Endometrial microvascular endothelial cells (primary cell): ENCODE results near the gene GJD3. TPM values are rescaled to one million over a fixed set of nuclear protein-coding genes. Genes with fewer than 3 reads are reported as not detected.

Experiments
- in situ Hi-C: cut with HindIII; loops from 2 replicates; pipeline ENCODE4 v1.10.0; 2017; ENCODE audit warnings: low sequenced_read_pairs, low pct_unique_long_range_greater_than_20kb; ENCODE audit errors: inconsistent ontology term
- total RNA-seq: library from RNA; depleted of rRNA; stranded (reverse); fragments of >200 nt; gene quantifications from one replicate; pipeline ENCODE4 v1.2.3, GENCODE V29; 2015; ENCODE audit errors: inconsistent ontology term

The GJD3 gene
- total RNA-seq, 1 donor from 2014 or later: not detected

DNA sequence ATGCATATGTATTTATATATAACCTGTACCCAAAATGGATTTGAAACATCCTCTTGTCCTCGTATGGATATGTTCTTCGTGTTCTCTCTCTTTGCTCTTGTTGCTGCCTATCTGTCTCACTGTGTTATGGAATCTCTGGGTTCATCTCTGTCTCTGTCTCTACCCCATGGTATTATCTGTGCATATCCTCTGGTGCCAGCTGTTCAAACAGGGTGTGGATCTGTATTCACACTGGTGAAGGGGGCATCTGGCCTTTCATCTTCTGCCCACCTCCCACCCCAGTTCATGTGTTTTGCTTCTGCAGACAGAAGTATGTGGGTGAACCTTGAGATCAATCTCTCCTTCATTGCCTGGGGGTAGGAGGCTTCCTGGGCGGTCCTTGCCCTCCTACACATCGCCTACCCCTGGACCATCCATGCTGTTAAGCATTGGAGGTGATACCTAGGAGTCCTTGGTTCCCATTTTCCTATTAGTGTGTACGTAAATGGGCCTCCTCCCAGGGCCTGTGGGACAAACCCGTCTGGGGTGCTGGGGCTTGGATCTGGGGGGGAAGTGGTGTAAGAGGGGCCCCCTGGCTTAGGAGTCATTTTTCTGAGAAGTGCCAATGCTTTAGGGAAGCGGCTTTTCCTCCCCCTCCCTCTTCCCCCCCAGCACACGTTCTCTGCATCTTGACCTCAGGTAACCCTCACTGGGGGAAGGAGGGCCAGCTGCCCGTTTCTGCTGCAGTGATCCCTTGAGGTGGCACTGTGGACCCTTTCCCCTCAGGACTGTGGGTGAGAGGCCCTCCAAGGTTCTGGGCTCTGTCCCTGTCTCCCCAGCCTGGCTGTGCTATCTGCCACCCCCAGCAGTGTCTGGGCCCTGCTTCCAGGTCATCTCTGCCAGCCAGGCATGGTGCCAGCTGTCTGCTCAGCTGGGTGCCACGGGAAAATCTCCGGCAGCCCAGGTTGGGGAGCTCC is 34.4 kb downstream of the GJD3 start:
- in situ Hi-C loops: no loop called here

DNA sequence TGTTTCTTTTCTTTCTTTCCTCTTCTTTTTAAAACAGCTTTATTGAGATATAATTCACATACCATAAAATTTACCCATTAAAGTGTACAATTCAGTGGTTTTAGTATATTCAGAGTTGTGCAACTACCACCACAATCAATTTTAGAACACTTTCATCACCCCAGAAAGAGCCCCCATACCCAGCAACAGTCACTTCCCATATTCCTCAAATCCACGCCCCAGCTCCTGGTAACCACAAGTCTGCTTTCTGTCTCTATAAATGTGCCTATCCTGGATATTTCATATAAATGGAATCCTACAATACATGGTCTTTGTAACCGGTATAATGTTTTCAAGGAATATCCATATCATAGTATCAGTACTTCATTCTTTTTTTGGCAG is 36.2 kb downstream of the GJD3 start:
- in situ Hi-C loops: no loop called here

DNA sequence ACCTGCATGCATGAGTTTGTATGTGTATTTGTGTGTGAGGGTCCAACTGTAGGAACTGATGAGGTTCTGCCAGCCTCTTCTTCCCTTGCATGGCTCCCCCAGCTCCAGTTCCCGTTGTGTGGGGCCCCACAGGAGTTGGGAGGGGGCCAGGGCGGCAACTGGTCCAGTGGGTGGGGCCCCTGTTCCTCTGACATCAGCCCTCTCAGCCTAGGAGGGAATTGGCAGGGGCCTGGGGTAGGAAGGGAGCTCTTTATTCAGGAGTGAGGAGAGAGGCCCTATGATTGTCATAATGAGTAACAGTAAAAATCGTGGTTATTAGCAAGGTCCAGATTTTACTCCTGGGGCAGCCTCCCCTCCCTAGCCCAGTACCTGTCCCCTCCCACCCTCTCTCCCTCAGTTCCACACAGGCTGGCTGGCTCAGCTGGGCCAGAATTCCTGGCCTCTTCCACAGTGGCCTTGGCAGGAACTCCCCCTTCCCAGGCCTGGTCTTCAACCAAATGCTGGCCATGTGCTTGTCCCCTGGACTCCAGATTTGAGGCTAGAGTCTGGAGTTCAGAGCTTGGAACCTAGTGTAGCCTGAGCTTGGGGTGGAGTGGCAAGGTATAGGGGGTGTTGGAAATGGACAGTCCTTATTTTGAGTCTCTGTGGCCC is 36.7 kb downstream of the GJD3 start:
- in situ Hi-C loops: no loop called here

DNA sequence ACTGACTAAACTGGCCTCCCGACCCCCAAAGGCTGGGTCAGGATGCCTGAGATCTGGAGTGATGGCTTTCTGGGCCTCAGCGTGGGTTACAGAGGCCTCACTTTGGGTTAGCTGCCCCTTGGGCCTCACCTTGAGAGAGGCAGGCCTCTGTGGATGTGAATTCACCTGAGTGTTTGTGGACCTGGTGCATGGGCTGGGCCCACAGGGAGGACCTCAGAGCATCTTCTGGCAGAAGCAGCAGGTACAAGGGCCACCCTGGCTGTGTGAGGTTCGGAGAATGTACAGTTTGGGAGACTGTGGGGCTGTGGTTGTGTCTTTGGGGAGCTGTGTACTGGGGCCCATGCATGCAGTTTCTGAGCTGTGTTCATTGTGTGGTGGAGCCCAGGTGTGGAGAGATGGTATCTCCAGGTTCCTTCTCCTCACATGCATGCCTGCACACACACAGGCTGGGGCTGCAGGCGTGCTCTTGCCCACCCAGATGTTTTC is 37.2 kb downstream of the GJD3 start:
- in situ Hi-C loops: no loop called here

DNA sequence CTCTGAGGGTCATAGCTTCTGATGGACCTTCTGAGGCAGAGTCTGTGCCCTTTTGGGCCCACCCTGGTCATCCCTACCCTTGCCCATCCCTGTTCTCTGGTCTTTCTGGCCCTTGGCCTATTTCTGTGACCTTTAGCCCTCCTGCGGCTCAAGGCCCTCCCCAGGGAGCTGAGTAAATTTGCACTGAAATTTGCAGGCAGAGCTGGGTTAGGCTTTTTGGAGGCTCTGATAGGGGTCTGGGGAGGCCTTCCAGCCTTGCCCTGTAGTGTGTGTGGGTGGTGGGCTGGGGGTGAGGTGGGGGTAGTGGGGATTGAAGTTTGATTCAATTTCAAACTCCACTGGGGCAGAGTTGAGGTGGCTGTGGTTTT is 37.7 kb downstream of the GJD3 start:
- in situ Hi-C loops: no loop called here

DNA sequence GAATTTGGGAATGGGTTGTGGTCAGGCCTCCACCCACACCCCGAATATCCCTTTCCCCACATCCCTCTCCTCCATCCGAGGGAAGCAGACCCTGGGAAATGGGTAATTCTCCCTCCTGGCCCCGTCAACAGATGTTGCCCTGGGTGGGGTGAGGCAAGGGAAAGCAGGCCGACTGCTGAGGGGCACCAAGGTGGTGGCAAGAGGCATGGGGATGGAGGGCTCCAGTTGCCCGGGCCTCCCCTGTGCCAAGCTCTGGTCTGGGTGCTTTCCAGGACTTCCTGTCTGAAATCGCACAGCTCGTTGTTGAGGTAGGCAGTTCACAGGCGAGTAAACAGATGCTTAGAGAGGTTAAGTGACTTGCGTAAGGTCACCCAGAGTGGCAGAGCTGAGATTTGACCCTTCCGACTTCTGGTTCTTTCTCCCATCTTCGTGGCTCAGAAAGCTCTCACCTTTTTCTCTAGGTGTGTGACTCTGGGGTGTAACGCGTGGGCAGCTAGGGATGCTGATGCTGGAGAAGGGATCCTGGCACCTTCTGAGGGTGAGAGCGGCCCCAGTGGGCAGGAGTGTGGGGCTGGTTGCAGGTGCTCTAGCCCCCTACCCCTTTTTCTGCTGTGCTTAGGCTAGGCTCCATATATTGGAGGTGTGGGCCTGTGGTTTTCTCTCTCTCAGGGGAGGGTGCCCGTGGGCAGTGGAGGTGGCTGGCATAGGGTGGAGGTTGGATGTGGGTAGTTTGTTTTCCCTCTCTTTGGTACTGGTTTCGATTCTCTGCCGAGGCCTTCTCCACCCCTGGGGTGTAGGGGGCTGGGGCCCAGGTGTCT is 38.3 kb downstream of the GJD3 start:
- in situ Hi-C loops: no loop called here

DNA sequence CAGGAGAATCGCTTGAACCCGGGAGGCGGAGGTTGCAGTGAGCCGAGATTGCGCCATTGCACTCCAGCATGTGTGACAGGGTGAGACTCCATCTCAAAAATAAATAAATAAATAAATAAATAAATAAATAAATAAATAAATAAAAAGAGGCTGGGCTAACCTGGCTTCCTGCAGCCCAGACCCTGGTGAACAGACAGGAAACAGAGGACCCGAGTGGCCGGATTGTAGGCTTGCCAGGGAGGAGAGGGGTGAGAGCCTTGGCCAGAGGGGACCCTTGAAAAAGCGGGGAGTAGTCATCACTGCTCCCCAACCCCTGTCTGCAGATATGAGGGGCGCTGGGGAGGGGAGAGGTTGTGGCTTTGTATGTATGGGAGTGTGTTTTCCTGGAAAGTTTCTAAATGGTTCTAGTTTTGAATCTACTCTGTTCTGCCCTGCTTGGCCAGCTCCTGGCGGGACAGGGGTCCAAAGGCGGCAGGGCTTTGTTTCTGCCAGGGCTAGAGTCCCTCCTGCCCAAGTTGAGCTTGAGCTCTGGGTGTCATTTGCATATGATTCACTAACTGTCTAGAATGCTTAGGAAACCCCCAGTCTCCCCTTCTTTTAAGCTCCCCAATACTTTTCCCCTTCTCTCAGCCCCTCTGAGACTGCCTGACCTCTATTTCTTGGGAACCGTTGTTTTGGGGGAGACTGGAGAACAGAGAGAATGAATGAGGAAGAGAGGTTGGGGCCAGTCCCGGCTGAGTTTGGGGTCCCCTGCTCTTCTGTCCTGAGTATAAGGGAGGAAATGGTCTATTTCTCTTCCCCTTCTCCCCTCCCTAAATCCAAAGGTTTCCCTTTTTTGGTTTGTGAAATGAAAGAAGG is 39.2 kb downstream of the GJD3 start:
- in situ Hi-C loops: no loop called here

DNA sequence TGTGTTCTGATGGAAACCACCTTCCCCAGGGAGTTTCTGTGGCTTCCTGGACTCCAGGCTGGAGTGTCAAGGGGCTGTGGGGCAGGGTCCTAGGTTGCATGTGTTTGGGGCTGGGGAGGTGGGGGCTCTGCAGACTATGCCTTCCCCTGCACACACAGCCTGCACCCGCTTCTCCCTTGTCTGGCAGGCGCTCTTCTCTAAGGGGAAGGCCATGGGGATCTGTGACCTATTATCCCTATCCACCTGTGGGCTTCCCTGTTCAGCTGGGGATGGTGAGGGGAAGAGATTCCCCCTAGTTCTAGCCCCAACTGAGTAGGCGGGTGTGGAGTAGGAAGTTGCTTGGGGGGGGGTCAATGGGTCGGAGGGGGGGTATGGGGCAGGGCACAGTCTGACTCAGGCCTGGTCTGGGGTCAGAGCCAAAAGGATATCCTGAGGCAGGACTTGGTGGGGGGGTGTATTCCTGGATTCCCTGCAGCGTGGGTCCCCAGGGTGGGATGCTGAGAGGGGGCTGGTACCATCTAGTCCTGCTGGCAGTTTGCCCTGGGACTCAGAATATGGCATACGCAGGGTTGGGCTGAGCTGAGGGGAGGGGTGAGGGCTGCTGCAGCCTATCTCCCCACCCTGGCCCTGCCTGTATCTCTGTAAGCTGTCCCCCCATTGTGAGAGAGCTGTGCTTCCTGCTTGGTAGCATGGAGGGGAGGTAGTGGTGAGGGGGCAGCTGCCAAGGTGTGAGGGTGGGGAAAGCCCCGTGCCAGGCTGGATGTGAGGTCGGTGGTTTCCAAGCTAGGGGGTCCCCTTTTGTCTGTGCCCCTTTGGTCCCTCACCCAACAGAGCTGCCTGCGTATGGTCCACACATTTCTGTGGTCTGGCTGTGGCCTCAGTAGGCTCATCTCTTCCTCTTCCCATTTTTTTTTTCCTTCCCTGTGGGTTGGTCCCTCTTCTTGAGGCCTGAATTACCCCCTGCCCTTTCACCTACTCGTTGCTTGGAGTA is 40.9 kb downstream of the GJD3 start:
- in situ Hi-C loops: no loop called here

DNA sequence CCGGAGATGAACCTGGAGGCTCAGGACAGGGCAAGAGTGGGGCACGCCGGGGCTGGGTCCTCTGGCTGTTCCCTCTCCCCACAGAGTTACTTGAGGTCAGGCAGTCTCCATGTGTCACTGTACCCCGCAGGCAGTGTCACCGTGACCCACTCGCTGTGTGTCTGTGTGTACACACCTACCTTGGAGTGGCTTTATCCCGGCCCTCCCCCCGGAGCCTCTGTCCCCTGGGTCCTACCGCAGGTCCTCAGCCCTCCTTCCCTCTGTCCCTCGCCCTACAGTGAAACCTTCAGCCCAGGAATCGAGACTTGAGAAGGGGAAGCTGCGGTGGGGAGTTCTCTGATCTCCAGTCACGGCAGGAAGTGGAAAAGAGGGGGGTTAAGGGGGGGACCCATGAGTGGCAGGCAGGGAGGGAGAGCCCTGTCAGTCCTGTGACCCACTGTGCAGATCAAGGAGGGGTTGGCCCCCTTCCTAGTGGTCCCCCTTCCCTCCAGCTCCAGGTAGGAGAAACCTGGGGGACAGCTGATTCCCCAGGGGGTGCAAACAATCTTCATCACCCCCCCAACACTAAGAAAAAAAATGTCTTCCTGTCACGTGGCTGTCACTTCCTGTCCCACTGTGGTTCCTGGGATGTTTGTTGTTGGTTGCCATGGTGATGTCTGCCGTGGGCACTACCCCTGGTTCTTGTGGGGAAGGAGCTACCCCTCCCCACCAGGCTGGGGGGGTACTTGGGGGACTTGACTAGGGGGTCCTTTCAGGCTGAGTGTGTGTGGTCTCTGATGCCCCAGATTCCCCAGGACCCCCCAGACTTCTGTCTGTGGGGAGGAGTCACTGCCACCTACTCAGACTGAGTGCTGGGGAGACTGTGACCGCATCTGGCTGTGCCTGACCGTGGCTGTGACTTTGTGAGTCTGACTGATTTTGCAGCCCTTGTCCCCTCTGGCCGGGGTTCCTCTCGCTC is 41.9 kb downstream of the GJD3 start:
- in situ Hi-C loops: no loop called here

DNA sequence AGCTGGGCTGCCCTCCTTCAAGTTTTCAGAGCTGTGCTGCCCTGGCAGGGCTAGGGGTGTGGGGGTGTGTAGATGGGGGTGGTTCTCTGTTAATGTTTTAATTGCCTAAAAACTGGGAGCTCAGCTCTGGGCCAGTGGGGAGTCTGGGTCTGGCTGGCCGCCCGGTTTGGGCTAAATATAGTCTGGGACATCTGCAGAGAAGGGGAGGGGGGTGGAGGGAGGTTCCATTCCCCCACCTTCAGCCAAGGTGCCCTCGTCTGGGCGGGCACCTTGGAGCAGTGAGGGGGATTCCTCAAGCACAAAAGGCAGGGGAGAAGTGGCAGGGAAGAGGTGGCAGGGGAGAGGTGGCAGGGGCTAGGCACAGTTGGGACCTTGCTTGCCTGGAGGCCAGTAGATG is 42.6 kb downstream of the GJD3 start:
- in situ Hi-C loops: no loop called here

DNA sequence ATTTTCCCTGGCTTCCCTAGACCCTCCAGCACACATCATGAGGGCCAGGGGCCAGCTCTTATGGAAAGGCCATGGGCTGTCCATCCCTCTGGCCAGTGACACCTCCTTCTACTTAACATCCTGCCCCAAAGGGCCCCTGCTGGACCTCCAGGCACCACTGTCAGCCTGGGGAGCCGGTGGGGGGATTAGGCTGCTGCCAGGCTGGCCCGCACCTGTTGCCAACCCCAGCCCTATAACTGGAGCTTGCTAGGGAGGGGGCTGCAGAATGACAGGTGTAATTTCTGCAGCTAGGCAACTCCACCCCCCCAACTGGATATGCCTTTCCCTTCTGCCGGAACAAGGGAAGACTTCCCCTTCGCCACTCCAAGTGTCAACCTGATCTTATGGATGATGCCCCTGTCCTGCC is 43.0 kb downstream of the GJD3 start:
- in situ Hi-C loops: no loop called here

DNA sequence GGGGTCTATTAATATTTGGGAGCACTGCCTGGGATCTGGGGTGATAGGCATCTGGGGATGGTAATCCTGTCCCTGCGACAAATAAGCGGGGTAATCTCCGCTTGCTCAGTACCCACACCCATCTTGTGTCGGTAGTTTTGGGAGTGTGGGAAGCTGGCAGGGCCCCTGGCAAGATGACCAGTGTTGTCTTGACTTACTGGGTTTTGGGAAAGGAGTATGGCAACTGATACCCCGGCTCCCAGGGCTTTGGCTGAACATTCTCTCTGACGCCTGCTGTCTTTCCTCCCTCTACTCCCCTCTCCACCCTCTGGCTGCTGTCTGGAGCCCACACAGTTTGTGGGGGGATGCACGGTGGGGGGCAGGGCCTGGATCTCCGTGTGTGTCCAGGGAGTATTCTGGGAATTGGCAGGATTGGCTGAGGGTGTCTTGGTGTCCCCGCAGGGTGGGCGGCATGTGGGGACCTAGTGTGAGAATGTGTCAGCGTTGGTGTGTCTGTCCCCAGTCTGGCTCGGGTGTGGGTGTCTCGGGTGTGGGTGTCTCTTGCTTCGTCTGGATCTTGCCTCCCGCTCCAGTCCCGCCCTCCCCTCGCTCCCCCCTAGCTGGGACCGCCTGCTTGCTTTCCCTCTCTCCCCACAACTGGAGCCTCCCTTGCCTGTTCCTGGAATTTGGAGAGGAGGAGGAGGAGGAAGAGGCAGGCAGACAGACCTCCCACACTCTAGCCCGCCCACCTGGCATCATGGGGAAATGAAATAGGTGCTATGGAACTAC is 43.6 kb downstream of the GJD3 start:
- in situ Hi-C loops: no loop called here

DNA sequence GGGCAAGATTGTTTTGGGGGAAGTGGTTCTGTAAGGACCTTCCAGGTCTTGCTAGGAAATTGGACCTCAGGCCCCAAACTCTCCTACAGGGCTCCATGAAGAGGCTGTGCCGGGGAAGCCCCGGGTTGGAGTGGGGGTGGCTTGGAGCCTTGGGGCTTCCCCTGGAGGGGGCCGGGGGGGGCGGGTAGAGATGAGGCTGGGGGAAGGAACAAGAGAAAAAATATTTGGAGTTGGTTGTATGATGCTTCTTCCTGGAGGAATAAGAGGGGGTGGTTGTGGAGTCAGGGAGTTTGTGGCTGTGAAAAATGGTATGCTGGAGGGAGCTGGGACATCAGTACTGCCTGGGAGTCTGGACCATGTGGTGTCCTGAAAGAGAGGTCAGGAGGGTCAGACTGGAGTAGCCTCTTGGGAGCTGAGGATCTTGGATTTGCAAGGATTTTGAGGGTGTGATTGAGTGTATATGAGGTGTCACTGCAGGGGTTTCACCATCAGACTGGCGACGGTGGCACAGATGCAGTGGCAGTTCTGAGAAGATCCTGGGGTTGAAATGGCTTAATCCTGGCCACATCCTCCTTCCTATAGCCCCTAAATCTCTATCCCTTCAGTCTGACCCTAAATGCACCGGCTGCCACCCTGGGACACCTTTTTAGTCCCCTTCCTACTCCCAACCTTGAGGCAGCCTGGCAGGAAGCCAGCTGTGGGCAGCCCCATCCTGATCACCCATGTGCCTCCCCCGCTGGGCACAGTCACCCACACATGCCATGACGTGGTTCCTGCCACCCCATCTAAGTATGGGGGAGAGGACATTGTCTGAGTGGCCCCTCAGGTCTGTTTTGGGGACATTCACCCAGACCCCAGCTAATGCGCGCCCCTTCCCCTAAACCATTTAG is 44.6 kb downstream of the GJD3 start:
- in situ Hi-C loops: loop anchor here (10.0 kb wide), 1 partner anchor 45 kb away; the partner anchor contains the start of gene GJD3

DNA sequence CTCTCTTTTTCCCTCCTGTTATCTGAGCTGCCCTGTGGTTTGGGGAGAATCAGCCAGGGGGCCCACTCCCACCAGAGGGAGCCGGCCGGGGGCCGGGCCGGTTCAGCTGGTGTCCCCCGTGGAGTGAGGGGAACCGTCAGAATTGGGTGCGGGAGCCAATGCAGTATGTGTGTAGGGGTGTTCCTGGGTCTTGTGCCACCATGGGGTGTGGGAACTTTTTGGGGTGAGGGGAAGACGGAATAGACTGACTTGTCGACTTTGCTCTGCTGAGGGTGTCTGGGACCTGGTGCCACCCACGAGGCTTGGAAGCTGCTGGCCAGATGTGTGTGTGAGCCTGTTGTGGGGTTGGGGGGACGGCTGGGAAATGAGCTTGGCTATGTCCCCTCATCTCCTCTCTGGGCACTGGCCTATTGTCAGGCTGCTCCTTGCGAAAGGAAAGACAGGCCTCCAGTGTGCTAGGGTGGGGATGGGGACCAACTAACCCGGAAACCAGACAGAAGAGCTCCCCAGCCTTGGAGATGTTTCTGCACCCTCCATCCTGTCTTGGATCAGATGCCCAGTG is 45.6 kb downstream of the GJD3 start:
- in situ Hi-C loops: loop anchor here (10.0 kb wide), 1 partner anchor 46 kb away; the partner anchor contains the start of gene GJD3
